Measurements from ENCODE around the gene NDOR1. TPM values are rescaled to one million over a fixed set of nuclear protein-coding genes. Genes with fewer than 3 reads are reported as not detected.

NDOR1 gene
- total RNA-seq, 3 donors from 2014 or later = 45.2 to 53.7 (median 50.5) TPM

DNA sequence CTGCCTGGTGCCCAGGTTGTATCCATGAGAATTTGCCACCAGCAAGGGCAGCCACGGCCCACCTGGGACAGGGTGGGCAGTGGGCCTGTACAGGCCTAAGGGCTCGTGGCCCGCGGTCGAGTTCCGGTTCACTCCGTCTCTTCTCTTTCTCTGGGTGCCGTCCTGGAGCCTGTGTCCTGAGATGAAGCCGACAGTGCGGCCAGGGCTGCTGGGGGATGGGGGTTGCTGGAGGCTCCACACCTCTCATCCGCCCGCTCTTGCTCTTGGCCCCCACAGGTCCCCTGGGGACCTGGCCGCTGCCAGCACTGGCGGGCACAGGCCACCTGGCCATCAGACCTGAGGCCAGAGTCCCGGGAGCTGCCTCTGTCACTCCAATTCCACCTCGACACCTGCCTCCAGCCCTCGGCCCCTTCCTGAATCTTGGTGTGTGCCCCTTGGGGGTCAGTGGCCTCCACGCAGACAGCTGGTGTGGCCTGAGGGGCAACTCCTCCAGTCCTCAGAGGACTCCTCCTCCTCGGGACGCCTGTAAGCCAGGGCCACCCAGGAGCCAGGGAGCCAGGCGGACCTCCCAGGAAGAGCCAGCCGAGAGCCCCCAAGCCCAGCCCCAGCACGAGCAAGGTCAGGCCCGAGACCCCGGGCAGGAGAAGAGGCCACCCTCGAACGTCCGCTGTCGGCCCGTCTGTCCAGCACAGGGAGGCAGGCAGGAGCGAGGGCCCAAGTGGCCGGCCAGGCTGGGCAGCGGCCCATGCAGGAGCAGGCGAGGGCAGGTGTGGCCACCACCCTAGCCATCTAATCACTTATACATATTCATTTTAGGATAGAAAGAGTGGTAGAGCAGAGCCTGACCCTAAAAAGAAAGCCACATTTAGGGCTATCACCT is 40.9 kb upstream of the NDOR1 start:
- H3K27me3 Mint-ChIP-seq (ENCODE audit: low read depth) = peaks cover 49% of the 10 kb centered on the region

DNA sequence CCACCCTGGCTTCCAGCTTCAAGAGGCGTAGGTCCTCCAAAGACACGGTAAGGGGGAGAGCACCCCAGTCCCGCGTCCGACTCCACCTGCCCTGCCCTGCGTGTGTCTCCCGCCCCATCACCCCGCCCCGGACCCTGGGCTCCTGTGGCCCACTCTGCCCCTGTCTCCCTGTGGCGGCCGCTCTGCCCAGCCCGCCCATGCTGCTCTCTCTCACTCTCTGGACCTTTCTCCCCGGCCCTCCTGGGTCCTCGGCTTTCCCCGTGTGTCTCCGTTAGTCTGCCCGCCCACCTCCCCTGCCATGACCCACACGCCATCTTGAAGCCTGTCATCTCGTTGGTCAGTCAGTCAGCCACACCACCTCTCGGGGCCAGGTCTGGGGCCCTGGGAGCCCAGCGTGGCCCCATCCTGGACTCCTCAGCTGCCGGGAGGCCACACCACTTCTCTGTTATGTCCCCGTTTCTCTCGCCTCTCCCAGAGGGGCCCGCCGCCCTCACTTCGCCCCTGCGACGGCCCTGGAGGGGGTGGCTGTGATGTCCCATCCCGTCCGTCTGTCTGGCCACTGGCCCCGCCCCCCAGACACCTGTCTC is 40.2 kb upstream of the NDOR1 start:
- H3K36me3 Mint-ChIP-seq (ENCODE audit: insufficient read depth) = no peaks in the 10 kb centered on the region
- H3K9me3 Mint-ChIP-seq = no peaks in the 10 kb centered on the region
- no peak overlapping the region for H3K4me3 Mint-ChIP-seq
- DNase-seq (no peak), ATAC-seq (no peak)
- H3K27me3 Mint-ChIP-seq (ENCODE audit: low read depth) = peaks cover 49% of the 10 kb centered on the region
- H3K4me1 Mint-ChIP-seq (ENCODE audit: low read depth) = peaks cover 4% of the 10 kb centered on the region

More for the DNA sequence above, 40.9 kb upstream of the NDOR1 start:
- no peaks in the 10 kb centered on the region for H3K36me3 Mint-ChIP-seq (ENCODE audit: insufficient read depth)
- ATAC-seq (no peak), DNase-seq (no peak)
- peaks cover 4% of the 10 kb centered on the region for H3K4me1 Mint-ChIP-seq (ENCODE audit: low read depth)
- no peak overlapping the region for H3K4me3 Mint-ChIP-seq
- H3K9me3 Mint-ChIP-seq = no peaks in the 10 kb centered on the region

DNA sequence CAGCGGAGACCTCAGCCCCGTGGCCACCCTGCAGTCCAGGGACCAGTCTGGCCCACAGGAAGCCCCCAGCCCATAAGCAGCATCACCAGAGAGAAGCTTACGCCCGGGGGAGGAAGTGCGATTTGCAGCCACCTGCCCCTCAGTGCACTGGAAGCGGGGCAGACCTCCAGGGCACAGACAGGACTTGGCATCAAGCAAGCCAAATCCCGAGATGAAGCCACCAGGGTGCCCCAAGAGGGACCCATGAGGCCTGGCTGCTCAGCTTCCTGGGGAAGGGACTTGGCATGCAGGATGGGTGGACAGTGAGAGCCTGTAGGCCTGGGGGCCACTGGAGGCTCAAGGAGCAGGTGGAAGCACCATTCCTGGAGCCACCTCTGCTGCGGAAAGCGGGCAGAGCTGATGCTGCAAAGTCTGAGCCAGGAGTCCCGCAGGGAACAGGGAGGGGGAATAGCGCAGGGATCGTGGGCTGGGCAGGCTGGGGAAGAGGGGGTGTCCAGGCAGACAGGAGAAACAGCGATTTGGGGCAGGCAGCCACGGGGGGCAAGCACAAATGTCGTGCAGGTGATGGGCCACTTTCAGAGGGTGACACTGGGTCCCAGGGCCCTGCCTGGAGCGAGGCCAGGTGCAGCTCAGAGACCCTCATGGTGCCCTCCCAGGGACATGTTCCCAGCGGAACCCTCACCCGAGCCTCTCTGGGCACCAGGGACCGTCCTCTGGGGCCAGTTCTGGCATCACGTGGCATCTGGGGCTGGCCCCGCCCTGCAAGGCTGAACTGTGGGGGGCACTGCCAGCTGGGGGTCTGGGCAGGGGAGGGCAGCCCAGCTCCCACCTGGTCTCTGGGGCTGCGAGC is 38.9 kb upstream of the NDOR1 start:
- peaks cover 4% of the 10 kb centered on the region for H3K4me1 Mint-ChIP-seq (ENCODE audit: low read depth)
- peaks cover 51% of the 10 kb centered on the region for H3K27me3 Mint-ChIP-seq (ENCODE audit: low read depth)
- DNase-seq (no peak), ATAC-seq (no peak)
- no peaks in the 10 kb centered on the region for H3K36me3 Mint-ChIP-seq (ENCODE audit: insufficient read depth)
- no peak overlapping the region for H3K4me3 Mint-ChIP-seq
- H3K9me3 Mint-ChIP-seq = no peaks in the 10 kb centered on the region

DNA sequence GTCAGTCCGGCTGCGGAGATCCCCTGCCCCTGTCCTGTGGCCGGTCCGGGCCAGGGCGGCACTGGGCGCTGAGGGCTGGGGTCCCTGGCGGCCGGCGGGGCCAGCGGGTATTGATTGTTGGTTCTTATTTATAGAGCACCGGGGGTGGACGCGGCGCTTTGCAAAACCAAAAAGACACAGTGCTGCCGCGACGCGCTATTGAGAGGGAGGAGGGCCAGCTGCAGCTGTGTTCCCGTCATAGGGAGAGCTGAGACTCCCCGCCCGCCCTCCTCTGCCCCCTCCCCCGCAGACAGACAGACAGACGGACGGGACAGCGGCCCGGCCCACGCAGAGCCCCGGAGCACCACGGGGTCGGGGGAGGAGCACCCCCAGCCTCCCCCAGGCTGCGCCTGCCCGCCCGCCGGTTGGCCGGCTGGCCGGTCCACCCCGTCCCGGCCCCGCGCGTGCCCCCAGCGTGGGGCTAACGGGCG is 38.2 kb upstream of the NDOR1 start:
- Mint-ChIP-seq H3K36me3 (ENCODE audit: insufficient read depth) (no peaks in the 10 kb centered on the region), H3K4me1 (ENCODE audit: low read depth) (peaks cover 4% of the 10 kb centered on the region), H3K4me3 (no peak overlapping the region), H3K9me3 (no peaks in the 10 kb centered on the region), H3K27me3 (ENCODE audit: low read depth) (peaks cover 48% of the 10 kb centered on the region)
- no peak for DNase-seq
- ATAC-seq = no peak

DNA sequence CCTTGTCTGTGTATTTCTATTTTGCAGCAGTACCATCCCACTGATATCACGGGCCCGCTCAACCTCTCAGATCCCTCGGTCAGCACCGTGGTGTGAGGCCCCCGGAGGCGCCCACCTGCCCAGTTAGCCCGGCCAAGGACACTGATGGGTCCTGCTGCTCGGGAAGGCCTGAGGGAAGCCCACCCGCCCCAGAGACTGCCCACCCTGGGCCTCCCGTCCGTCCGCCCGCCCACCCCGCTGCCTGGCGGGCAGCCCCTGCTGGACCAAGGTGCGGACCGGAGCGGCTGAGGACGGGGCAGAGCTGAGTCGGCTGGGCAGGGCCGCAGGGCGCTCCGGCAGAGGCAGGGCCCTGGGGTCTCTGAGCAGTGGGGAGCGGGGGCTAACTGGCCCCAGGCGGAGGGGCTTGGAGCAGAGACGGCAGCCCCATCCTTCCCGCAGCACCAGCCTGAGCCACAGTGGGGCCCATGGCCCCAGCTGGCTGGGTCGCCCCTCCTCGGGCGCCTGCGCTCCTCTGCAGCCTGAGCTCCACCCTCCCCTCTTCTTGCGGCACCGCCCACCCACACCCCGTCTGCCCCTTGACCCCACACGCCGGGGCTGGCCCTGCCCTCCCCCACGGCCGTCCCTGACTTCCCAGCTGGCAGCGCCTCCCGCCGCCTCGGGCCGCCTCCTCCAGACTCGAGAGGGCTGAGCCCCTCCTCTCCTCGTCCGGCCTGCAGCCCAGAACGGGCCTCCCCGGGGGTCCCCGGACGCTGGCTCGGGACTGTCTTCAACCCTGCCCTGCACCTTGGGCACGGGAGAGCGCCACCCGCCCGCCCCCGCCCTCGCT is 37.5 kb upstream of the NDOR1 start:
- Mint-ChIP-seq H3K9me3 (no peaks in the 10 kb centered on the region), H3K4me3 (no peak overlapping the region), H3K27me3 (ENCODE audit: low read depth) (peaks cover 46% of the 10 kb centered on the region), H3K36me3 (ENCODE audit: insufficient read depth) (no peaks in the 10 kb centered on the region), H3K4me1 (ENCODE audit: low read depth) (peaks cover 4% of the 10 kb centered on the region)
- no peak for DNase-seq
- ATAC-seq = peak; percentile 4 to 21

DNA sequence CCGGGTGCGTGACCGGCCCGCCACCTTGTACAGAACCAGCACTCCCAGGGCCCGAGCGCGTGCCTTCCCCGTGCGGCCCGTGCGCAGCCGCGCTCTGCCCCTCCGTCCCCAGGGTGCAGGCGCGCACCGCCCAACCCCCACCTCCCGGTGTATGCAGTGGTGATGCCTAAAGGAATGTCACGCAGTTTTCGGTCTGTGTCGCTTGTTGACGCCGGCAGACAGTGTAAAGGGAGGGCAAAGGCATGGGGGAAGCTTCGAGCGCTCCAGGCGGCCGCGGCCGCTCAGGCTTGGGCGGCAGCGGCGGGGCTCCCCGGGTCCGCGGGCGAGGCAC is 37.0 kb upstream of the NDOR1 start:
- H3K4me3 Mint-ChIP-seq = no peak overlapping the region
- no peaks in the 10 kb centered on the region for H3K36me3 Mint-ChIP-seq (ENCODE audit: insufficient read depth)
- no peaks in the 10 kb centered on the region for H3K9me3 Mint-ChIP-seq
- DNase-seq = no peak
- peak; percentile 24 to 31 for ATAC-seq
- peaks cover 4% of the 10 kb centered on the region for H3K4me1 Mint-ChIP-seq (ENCODE audit: low read depth)
- peaks cover 47% of the 10 kb centered on the region for H3K27me3 Mint-ChIP-seq (ENCODE audit: low read depth)

DNA sequence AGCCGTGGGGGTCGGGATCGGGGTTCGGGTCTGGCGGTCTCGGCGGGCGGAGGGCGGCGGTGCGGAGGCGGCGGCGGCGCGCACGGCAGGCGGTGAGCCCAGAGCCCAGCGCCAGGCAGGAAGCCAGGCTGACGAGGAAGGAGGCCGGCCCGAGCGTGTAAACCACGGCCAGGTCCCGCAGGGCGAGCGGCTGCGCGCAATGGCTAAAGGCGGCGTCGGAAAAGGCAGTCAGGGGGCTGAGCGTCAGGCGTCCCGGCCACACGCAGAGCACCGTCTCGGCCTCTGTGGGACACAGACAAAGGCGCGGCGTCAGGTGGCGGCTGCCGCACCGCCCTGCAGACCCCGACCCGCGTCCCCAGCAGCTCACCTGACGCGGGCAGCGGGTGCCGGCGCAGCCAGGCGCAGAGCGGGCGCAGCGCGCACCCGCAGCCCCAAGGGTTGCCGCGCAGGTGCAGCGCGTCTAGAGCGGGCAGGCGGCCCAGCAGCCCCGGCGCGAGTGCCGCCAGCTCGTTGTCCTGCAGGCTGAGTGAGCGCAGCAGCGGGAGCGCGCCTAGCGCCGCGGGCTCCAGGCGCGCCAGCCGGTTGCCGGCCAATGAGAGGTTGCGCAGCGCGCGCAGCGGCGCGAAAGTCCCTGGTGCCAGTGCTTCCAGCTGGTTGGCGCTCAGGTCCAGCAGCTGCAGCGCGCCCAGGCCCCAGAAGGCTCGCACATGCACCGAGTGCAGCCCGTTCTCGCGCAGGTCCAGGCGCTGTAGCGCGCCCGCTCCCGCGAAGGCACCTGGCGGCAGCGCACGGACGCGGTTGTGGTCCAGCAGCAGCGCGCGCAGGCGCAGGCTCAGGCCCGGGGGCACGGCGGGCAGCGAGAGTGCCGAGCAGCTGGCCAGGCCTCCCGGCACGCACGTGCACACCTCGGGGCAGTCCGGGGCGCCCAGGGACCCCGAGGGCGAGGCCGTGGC is 36.3 kb upstream of the NDOR1 start:
- Mint-ChIP-seq H3K9me3 (no peaks in the 10 kb centered on the region), H3K36me3 (ENCODE audit: insufficient read depth) (no peaks in the 10 kb centered on the region), H3K27me3 (ENCODE audit: low read depth) (peaks cover 44% of the 10 kb centered on the region), H3K4me1 (ENCODE audit: low read depth) (peaks cover 4% of the 10 kb centered on the region), H3K4me3 (no peak overlapping the region)
- DNase-seq (no peak), ATAC-seq (peak; percentile 22 to 42)

DNA sequence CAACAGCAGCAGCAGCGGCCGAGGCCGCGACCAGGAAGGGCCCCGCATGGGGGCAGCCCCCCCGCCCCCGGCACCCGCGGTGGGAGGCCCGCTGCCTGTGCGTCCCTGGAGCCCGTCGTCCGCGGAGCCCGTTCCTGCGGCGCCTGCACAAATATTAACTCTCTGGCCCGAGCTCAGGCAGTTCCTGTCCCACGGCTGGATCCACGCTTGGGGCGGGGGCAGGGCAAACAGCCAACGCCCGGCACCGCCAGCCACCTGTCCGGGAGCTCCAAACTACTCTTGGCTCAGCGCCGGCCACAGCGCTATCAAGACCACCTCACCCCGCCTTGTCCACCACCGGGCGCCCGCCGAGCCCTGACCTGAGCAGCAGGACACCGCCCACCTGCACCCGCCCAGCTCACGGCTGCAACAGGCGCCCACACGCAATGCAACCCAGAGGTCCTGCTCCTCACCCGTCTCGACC is 35.6 kb upstream of the NDOR1 start, which contains the start of gene LRRC26:
TSS of gene LRRC26 (minus strand) at position 156 of the 463 bp plus-strand sequence. CDS start at position 48, 108 bp downstream.
- Mint-ChIP-seq H3K9me3 (no peaks in the 10 kb centered on the region), H3K4me3 (no peak within 1 kb of the TSS)
- no peak for ATAC-seq

DNA sequence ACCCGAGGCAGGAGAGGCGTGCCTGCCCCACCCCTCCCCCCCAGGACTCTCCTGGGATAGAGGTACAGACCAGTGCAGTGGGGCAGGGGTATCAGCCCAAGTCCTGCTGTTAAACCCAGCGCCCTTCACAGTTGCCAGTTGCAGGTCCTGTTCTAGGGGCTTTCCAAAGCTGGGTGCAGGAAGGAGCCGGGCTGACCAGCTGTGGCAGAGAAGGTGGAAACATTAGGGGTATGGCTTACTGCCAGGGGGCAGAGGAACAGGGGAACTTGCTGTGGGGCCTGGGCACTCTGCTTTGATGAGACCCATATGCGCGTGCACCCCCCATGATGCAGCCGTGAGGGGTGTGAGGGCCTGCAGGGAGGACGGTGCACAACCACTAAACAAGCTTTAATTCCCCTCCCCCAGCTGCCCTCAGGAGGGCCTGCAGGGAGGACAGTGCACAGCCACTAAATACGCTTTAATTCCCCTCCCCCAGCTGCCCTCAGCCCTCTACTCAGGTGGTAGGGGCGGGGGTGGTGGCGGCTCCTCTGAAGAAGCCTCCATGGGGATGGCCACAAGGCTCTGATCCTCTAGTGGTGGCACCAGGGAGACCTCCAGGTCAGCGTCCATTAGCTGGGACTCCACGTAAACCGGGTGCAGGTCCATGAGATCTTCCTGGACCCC is 34.9 kb upstream of the NDOR1 start:
- H3K9me3 Mint-ChIP-seq = no peaks in the 10 kb centered on the region
- H3K4me3 Mint-ChIP-seq = no peak overlapping the region
- H3K36me3 Mint-ChIP-seq (ENCODE audit: insufficient read depth) = no peaks in the 10 kb centered on the region
- peaks cover 31% of the 10 kb centered on the region for H3K27me3 Mint-ChIP-seq (ENCODE audit: low read depth)
- peaks cover 4% of the 10 kb centered on the region for H3K4me1 Mint-ChIP-seq (ENCODE audit: low read depth)
- DNase-seq (no peak), ATAC-seq (no peak)

More for the DNA sequence above, 35.6 kb upstream of the NDOR1 start, which contains the start of gene LRRC26:
- DNase-seq = no peak
- Mint-ChIP-seq H3K27me3 (ENCODE audit: low read depth) (peaks cover 38% of the 10 kb centered on the region), H3K36me3 (ENCODE audit: insufficient read depth) (no peaks in the 10 kb centered on the region), H3K4me1 (ENCODE audit: low read depth) (peaks cover 4% of the 10 kb centered on the region)

DNA sequence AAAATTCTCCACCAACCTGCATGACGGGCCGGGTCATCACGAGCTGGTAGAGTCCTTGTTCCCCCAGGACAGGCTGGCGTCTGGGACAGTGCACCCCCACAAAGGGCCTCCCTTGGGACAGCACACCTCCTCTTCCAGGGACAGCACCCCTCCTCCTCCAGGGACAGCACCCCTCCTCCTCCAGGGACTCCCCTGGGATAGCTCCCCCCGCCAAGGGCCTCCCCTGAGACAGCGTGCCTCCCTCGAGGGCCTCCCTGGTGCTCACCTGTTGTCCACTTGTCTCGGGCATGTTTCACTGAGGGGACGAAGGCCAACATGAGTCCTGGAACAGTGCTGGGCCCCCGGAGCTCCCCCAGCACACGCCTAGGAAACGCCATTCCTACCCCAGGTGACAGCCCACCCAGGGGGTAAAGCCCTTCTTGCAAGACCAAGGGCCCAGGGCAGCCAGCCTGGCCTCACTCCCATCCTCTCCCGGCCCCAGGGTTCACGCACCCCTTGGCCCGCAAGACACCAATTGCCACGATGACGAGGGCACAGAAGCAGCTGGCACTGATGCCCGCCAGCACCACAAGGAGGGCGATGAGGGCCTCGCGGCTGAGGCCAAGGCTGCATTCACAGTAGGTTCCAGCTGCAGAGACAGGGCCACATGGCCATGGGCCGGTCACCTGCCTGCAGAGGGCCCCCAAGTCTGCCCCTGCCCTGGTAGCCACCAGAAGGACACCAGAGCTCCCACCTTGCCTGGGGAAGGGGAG is 34.2 kb upstream of the NDOR1 start:
- DNase-seq (no peak), ATAC-seq (no peak)
- Mint-ChIP-seq H3K4me1 (ENCODE audit: low read depth) (peaks cover 4% of the 10 kb centered on the region), H3K4me3 (no peak overlapping the region), H3K27me3 (ENCODE audit: low read depth) (peaks cover 24% of the 10 kb centered on the region), H3K36me3 (ENCODE audit: insufficient read depth) (no peaks in the 10 kb centered on the region), H3K9me3 (no peaks in the 10 kb centered on the region)

DNA sequence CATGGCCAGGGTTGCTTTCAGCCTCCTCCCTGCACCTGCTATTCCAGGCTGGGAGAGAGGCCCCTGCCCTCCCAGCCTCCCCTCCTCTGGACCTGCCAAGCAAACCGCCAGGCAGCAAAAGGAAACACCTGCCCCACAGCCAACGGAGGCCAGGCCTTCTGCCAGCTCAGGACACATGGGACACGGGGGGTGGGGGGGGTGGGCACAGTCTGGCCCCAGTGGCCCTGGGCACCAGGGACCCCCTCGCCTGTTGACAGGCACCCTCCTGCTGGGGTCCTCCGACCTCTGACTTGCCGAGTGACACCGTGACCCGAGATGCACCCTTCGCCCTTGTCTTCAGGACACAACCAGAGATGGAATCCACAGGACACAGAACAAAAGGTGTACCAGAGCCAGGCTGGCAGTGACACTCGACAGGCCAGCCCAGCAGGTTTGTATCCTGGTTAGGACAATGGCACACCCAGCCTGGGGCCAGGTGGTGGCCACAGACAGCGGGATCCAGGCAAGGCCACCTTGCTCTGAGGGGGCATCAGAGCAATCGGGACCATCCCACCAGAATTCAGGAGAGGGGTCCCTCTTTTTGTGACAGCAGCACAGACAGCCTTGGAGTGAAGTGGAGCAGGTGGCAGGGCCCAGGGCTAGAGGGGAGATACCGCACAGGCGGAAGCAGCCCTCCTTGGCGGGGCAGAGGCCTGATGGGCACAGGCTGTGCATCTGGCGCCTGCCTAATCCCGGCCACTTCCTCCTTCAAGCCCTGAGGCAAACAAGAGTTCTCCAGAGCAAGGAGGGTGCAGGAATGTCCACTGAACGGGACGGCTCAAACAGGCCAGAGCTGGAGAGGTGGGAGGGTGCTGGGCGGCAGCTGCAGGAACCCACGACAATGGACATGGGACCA is 32.4 kb upstream of the NDOR1 start:
- H3K27me3 Mint-ChIP-seq (ENCODE audit: low read depth) = peaks cover 18% of the 10 kb centered on the region
- ATAC-seq = no peak
- H3K4me1 Mint-ChIP-seq (ENCODE audit: low read depth) = peaks cover 1% of the 10 kb centered on the region
- DNase-seq = no peak
- H3K9me3 Mint-ChIP-seq = no peaks in the 10 kb centered on the region
- peaks cover 3% of the 10 kb centered on the region for H3K36me3 Mint-ChIP-seq (ENCODE audit: insufficient read depth)
- H3K4me3 Mint-ChIP-seq = no peak overlapping the region
